ENCODE data around the gene PIGV. TPM values are rescaled to one million over a fixed set of nuclear protein-coding genes. Genes with fewer than 3 reads are reported as not detected.

The PIGV gene
- total and polyA plus RNA-seq, 8 donors, result 0.87 to 30.8 (median 7.0) TPM; not detected in 1

- Histone ChIP-seq H3K4me3 (no peak overlapping the region), H3K4me1 (peaks cover 0 to 8% (median 3%) of the 10 kb centered on the region in 4 donors), H3K9me3 (no peaks in the 10 kb centered on the region), H3K27me3 (no peaks in the 10 kb centered on the region), H3K36me3 (no peaks in the 10 kb centered on the region), H3K27ac (no peak overlapping the region)
- no peak for TF ChIP-seq CTCF (IDR thresholded peaks at IDR 0.05)
- TF ChIP-seq POLR2AphosphoS5 (IDR thresholded peaks at IDR 0.05), result no peak
- no peak for TF ChIP-seq POLR2A (IDR thresholded peaks at IDR 0.05)
- no peak for TF ChIP-seq EP300 (IDR thresholded peaks at IDR 0.05)
- DNase-seq, result no peak
- intact Hi-C loops (cut with DNase I; ENCODE audit: low total_unique reads), result loop anchor here (10.0 kb wide), 1 partner anchor 64 kb away; no protein-coding TSS in a partner anchor
- WGBS, 5 donors, result 65 to 71% (median 70%) methylated on average over 4 of the region's 4 CpGs
These were observed 23.3 kb downstream of the PIGV start for GRCh38 chr1:26811057-26811456.

GRCh38 chr1:26811708-26812107, 24.0 kb downstream of the PIGV start:
- intact Hi-C loops (cut with DNase I; ENCODE audit: low total_unique reads), result loop anchor here (10.0 kb wide), 1 partner anchor 63 kb away; no protein-coding TSS in a partner anchor
- Histone ChIP-seq H3K27me3 (no peaks in the 10 kb centered on the region), H3K9me3 (no peaks in the 10 kb centered on the region), H3K27ac (no peak overlapping the region), H3K4me3 (no peak overlapping the region), H3K36me3 (no peaks in the 10 kb centered on the region), H3K4me1 (peaks cover 0 to 8% (median 3%) of the 10 kb centered on the region in 4 donors)
- TF ChIP-seq POLR2A (IDR thresholded peaks at IDR 0.05), result no peak
- TF ChIP-seq POLR2AphosphoS5 (IDR thresholded peaks at IDR 0.05), result no peak
- no peak for TF ChIP-seq EP300 (IDR thresholded peaks at IDR 0.05)
- no peak for TF ChIP-seq CTCF (IDR thresholded peaks at IDR 0.05)
- no peak for DNase-seq

GRCh38 chr1:26814377-26814776, 26.6 kb downstream of the PIGV start:
- no peaks in the 10 kb centered on the region for H3K9me3 ChIP-seq
- TF ChIP-seq CTCF (IDR thresholded peaks at IDR 0.05), result no peak
- TF ChIP-seq POLR2A (IDR thresholded peaks at IDR 0.05), result no peak
- no peak for TF ChIP-seq EP300 (IDR thresholded peaks at IDR 0.05)
- TF ChIP-seq POLR2AphosphoS5 (IDR thresholded peaks at IDR 0.05), result no peak
- H3K36me3 ChIP-seq, result no peaks in the 10 kb centered on the region
- 81 to 94% (median 92%) methylated on average over 2 of the region's 2 CpGs for WGBS, 5 donors
- peaks cover 0 to 8% (median 3%) of the 10 kb centered on the region in 4 donors for H3K4me1 ChIP-seq
- H3K27ac ChIP-seq, result no peak overlapping the region
- no peak overlapping the region for H3K4me3 ChIP-seq
- intact Hi-C loops (cut with DNase I; ENCODE audit: low total_unique reads), result loop anchor here (10.0 kb wide), 1 partner anchor 60 kb away; no protein-coding TSS in a partner anchor
- no peak for DNase-seq
- H3K27me3 ChIP-seq, result no peaks in the 10 kb centered on the region

GRCh38 chr1:26814893-26815292, 27.1 kb downstream of the PIGV start:
- intact Hi-C loops (cut with DNase I; ENCODE audit: low total_unique reads), result loop anchor here (10.0 kb wide), 1 partner anchor 60 kb away; no protein-coding TSS in a partner anchor
- 80 to 92% (median 87%) methylated on average over 3 of the region's 3 CpGs for WGBS, 5 donors
- no peaks in the 10 kb centered on the region for H3K9me3 ChIP-seq
- no peaks in the 10 kb centered on the region for H3K27me3 ChIP-seq
- peaks cover 0 to 8% (median 3%) of the 10 kb centered on the region in 4 donors for H3K4me1 ChIP-seq
- no peak for DNase-seq
- H3K4me3 ChIP-seq, result no peak overlapping the region
- H3K36me3 ChIP-seq, result no peaks in the 10 kb centered on the region
- H3K27ac ChIP-seq, result no peak overlapping the region
- TF ChIP-seq EP300 (IDR thresholded peaks at IDR 0.05), result no peak
- TF ChIP-seq POLR2A (IDR thresholded peaks at IDR 0.05), result no peak
- no peak for TF ChIP-seq POLR2AphosphoS5 (IDR thresholded peaks at IDR 0.05)
- TF ChIP-seq CTCF (IDR thresholded peaks at IDR 0.05), result no peak

All from stomach (tissue), 9 donors.